ENCODE measurements around the gene THAP7.

Gene THAP7

GRCh38 chr22:20959578-20960461, 42.1 kb downstream of the THAP7 start:
- TF ChIP-seq, protein P1, sequence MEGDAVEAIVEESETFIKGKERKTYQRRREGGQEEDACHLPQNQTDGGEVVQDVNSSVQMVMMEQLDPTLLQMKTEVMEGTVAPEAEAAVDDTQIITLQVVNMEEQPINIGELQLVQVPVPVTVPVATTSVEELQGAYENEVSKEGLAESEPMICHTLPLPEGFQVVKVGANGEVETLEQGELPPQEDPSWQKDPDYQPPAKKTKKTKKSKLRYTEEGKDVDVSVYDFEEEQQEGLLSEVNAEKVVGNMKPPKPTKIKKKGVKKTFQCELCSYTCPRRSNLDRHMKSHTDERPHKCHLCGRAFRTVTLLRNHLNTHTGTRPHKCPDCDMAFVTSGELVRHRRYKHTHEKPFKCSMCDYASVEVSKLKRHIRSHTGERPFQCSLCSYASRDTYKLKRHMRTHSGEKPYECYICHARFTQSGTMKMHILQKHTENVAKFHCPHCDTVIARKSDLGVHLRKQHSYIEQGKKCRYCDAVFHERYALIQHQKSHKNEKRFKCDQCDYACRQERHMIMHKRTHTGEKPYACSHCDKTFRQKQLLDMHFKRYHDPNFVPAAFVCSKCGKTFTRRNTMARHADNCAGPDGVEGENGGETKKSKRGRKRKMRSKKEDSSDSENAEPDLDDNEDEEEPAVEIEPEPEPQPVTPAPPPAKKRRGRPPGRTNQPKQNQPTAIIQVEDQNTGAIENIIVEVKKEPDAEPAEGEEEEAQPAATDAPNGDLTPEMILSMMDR (IDR thresholded peaks at IDR 0.05; ENCODE audit: low read depth, low read length): no peak
- no peak for DNase-seq (ENCODE audit: low read depth, low spot score)
- in situ Hi-C loops (cut with HindIII; ENCODE audit: low sequenced_read_pairs): no loop called here
- H3K4me3 ChIP-seq (ENCODE audit: low read depth, low read length): no peak overlapping the region

DNA sequence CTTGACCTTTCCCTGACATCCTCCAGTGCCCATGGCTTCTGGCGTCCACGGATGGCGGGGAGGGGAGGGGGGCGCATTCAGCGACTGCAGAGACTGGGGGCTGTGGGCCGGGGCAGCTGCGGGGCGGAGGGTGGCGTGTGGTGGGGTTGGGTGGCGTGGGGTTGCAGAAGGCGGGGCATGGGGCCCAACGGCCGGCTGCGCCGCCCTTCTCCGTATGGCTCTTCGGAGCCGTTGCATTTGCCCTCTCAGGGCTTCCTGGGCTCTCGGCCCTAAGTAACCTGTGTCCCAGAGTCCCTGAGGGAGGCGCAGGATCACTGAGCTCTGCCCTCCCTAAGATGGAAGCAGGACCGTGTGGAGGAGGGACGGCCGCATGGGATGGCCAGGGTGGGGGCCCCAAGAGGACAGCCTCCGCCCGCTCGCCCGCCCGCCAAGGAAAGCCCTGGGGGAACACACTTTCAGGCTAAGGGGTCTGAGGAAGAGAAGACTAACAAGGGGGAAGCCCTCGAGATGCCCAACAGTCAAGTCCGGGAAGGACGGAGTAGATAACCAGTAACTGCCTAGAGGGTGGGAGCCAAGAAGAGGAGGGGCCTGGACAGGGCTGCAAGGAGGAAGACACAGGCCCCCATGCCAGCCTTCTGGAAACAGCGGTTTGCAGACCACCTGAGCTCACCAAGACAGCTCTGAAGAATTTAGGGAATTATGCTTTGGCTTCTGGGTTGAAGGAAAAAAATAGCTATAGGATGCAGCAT, 44.1 kb downstream of the THAP7 start:
- TF ChIP-seq, protein P1 (IDR thresholded peaks at IDR 0.05; ENCODE audit: low read depth, low read length): no peak
- in situ Hi-C loops (cut with HindIII; ENCODE audit: low sequenced_read_pairs): no loop called here
- DNase-seq (ENCODE audit: low read depth, low spot score): no peak
- H3K4me3 ChIP-seq (ENCODE audit: low read depth, low read length): peak overlapping the region; percentile 55

DNA sequence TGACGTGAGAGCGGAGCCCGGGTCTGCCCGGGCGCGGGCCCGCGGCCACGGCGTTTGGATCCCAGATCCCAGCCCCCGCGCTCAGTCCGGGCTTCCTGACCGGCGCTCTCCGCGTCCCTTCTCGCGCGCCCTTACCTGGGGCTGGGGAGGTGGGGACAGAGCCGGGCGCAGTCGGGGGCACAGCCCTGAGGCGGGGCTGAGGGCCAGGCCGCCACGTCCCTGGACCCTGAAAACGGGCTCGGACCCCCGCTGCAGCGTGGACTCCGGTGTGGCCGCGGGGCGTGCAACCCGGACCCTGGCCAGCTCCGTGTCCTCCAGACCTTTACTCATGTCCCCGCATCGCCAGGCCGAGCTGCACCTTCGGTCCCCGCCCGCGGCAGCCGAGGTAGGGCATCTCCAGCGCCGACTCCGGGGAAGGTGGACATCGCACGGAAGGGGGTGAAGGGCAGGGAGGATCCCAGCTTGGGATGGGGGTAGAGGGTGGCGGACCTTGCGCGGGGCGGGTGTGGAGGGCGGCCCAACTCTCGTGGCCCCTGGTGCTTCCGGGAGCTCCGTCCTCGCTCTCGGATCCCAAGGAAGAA, 44.7 kb downstream of the THAP7 start:
- no peak for DNase-seq (ENCODE audit: low read depth, low spot score)
- in situ Hi-C loops (cut with HindIII; ENCODE audit: low sequenced_read_pairs): no loop called here
- peak overlapping the region; percentile 55 for H3K4me3 ChIP-seq (ENCODE audit: low read depth, low read length)
- TF ChIP-seq, protein P1 (IDR thresholded peaks at IDR 0.05; ENCODE audit: low read depth, low read length): no peak

DNA sequence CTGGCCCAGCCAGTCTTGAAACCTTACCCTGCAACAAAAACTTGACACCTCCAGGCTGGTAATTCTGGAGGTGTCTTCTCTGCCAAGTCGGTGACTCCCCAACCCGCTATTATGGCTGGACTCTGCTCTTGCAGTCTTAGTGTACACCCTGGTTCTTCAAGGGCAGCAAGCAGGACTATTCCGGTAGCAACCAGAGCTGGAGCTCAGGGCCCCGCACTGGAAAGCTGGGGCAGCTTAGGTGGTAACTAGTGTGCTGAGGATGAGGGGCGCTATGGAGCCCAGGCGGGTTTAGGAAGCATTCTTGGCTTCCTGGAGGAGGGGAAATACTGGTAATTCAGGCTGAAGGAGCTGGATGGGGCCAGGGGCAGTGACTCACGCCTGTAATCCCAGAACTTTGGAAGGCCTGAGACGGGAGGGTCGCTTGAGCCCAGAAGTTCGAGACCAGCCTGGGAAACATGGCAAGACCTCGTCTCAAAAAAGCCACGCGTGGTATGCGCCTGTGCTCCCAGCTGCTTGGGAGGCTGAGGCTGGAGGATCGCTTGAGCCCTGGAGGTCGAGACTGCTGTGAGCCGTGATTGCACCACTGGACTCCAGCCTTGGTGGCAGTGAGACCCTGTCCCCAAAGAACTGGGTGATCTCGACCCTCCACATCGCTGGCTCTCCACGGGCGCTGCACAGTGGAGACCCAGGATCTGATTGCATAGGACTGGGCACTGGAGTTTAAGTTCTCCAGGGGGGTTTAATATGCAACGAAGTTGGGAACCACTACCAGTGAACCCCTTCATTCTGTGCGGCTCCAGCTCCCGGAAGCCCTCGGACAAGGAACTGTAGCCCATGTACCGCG, 45.4 kb downstream of the THAP7 start:
- DNase-seq (ENCODE audit: low read depth, low spot score): peak; percentile 31
- H3K4me3 ChIP-seq (ENCODE audit: low read depth, low read length): peak overlapping the region; percentile 55
- TF ChIP-seq, protein P1 (IDR thresholded peaks at IDR 0.05; ENCODE audit: low read depth, low read length): no peak
- in situ Hi-C loops (cut with HindIII; ENCODE audit: low sequenced_read_pairs): no loop called here

DNA sequence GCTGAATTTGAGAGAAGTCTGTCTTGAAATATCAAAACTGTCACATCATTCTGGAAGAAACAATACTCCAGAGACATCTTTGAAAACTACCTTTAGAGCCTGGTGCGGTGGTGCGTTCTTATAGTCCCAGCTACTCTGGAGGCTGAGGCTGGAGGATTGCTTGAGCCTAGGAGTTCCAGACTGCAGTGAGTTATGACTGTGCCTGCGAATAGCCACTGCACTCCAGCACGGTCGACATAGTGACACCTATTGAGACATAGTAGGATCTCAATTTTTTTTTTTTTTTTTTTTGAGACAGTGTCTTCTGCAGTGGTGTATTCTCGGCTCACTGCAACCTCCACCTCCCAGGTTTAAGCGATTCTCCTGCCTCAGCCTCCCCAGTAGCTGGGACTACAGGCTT, 46.4 kb downstream of the THAP7 start:
- in situ Hi-C loops (cut with HindIII; ENCODE audit: low sequenced_read_pairs): no loop called here
- DNase-seq (ENCODE audit: low read depth, low spot score): no peak
- H3K4me3 ChIP-seq (ENCODE audit: low read depth, low read length): no peak overlapping the region
- TF ChIP-seq, protein P1 (IDR thresholded peaks at IDR 0.05; ENCODE audit: low read depth, low read length): no peak

Data from astrocyte of the spinal cord (primary cell).